ENCODE data around the gene NHLRC1. TPM values are rescaled to one million over a fixed set of nuclear protein-coding genes. Genes with fewer than 3 reads are reported as not detected.

NHLRC1 gene
- total and polyA plus RNA-seq, 9 of the 15 experiments (the other 6 are each of a cell fraction or from before 2014, with no cell fraction given) = not detected

DNA sequence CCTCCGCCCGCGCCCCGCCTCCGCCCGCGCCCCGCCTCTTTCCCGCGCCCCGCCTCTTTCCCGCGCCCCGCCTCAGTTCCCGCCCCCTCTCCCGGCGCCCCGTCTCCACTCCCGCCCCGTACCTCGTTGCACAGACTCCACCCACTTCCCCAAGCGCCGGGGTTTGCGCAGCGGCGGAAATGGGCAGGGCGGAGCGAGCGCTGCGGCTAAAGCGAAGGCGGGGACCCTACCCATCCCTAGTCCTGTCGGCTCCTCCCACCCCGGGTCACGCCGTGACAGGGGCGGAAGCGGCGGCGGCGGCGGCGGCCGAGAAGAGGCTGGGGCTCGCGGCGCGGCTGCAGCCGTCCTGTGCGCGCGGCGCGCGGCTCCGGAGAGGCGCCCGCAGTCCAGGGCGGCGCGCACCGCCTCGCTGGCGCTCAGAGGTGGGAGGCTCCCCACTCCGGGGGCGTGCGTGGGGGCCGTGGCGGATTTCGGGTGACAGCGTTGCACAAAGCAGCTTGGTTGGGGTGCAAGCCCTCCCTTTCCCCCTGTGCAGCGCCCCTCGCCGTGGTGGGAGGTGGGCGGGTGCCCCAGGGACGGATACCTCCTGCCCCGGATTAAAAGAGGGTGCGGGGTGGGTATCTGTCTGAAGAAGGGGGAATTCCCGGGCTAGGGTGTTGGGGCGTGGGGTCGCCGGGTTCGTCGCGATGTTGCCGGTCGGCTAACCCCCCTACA is 32.8 kb upstream of the NHLRC1 start, which contains the start of gene KDM1B (continued):
- TF ChIP-seq, protein P1, sequence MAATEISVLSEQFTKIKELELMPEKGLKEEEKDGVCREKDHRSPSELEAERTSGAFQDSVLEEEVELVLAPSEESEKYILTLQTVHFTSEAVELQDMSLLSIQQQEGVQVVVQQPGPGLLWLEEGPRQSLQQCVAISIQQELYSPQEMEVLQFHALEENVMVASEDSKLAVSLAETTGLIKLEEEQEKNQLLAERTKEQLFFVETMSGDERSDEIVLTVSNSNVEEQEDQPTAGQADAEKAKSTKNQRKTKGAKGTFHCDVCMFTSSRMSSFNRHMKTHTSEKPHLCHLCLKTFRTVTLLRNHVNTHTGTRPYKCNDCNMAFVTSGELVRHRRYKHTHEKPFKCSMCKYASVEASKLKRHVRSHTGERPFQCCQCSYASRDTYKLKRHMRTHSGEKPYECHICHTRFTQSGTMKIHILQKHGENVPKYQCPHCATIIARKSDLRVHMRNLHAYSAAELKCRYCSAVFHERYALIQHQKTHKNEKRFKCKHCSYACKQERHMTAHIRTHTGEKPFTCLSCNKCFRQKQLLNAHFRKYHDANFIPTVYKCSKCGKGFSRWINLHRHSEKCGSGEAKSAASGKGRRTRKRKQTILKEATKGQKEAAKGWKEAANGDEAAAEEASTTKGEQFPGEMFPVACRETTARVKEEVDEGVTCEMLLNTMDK (IDR thresholded peaks at IDR 0.05; ENCODE audit: borderline replicate concordance, insufficient read depth, low read depth, low read length, poor library complexity, severe bottlenecking) = no peak
- TF ChIP-seq, protein P2, sequence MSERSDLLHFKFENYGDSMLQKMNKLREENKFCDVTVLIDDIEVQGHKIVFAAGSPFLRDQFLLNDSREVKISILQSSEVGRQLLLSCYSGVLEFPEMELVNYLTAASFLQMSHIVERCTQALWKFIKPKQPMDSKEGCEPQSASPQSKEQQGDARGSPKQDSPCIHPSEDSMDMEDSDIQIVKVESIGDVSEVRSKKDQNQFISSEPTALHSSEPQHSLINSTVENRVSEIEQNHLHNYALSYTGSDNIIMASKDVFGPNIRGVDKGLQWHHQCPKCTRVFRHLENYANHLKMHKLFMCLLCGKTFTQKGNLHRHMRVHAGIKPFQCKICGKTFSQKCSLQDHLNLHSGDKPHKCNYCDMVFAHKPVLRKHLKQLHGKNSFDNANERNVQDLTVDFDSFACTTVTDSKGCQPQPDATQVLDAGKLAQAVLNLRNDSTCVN (CRISPR knock-in tag; IDR thresholded peaks at IDR 0.05) = no peak
- TF ChIP-seq, protein P3, sequence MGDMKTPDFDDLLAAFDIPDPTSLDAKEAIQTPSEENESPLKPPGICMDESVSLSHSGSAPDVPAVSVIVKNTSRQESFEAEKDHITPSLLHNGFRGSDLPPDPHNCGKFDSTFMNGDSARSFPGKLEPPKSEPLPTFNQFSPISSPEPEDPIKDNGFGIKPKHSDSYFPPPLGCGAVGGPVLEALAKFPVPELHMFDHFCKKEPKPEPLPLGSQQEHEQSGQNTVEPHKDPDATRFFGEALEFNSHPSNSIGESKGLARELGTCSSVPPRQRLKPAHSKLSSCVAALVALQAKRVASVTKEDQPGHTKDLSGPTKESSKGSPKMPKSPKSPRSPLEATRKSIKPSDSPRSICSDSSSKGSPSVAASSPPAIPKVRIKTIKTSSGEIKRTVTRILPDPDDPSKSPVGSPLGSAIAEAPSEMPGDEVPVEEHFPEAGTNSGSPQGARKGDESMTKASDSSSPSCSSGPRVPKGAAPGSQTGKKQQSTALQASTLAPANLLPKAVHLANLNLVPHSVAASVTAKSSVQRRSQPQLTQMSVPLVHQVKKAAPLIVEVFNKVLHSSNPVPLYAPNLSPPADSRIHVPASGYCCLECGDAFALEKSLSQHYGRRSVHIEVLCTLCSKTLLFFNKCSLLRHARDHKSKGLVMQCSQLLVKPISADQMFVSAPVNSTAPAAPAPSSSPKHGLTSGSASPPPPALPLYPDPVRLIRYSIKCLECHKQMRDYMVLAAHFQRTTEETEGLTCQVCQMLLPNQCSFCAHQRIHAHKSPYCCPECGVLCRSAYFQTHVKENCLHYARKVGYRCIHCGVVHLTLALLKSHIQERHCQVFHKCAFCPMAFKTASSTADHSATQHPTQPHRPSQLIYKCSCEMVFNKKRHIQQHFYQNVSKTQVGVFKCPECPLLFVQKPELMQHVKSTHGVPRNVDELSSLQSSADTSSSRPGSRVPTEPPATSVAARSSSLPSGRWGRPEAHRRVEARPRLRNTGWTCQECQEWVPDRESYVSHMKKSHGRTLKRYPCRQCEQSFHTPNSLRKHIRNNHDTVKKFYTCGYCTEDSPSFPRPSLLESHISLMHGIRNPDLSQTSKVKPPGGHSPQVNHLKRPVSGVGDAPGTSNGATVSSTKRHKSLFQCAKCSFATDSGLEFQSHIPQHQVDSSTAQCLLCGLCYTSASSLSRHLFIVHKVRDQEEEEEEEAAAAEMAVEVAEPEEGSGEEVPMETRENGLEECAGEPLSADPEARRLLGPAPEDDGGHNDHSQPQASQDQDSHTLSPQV (IDR thresholded peaks at IDR 0.05) = no peak
- TF ChIP-seq KLF6 (CRISPR knock-in tag; IDR thresholded peaks at IDR 0.05; ENCODE audit: borderline replicate concordance) = no peak
- TF ChIP-seq, protein P4, sequence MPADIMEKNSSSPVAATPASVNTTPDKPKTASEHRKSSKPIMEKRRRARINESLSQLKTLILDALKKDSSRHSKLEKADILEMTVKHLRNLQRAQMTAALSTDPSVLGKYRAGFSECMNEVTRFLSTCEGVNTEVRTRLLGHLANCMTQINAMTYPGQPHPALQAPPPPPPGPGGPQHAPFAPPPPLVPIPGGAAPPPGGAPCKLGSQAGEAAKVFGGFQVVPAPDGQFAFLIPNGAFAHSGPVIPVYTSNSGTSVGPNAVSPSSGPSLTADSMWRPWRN (IDR thresholded peaks at IDR 0.05; ENCODE audit: low read depth) = no peak
- TF ChIP-seq, protein P5, sequence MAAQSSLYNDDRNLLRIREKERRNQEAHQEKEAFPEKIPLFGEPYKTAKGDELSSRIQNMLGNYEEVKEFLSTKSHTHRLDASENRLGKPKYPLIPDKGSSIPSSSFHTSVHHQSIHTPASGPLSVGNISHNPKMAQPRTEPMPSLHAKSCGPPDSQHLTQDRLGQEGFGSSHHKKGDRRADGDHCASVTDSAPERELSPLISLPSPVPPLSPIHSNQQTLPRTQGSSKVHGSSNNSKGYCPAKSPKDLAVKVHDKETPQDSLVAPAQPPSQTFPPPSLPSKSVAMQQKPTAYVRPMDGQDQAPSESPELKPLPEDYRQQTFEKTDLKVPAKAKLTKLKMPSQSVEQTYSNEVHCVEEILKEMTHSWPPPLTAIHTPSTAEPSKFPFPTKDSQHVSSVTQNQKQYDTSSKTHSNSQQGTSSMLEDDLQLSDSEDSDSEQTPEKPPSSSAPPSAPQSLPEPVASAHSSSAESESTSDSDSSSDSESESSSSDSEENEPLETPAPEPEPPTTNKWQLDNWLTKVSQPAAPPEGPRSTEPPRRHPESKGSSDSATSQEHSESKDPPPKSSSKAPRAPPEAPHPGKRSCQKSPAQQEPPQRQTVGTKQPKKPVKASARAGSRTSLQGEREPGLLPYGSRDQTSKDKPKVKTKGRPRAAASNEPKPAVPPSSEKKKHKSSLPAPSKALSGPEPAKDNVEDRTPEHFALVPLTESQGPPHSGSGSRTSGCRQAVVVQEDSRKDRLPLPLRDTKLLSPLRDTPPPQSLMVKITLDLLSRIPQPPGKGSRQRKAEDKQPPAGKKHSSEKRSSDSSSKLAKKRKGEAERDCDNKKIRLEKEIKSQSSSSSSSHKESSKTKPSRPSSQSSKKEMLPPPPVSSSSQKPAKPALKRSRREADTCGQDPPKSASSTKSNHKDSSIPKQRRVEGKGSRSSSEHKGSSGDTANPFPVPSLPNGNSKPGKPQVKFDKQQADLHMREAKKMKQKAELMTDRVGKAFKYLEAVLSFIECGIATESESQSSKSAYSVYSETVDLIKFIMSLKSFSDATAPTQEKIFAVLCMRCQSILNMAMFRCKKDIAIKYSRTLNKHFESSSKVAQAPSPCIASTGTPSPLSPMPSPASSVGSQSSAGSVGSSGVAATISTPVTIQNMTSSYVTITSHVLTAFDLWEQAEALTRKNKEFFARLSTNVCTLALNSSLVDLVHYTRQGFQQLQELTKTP (IDR thresholded peaks at IDR 0.05; ENCODE audit: low read depth in 1 of 2, partially characterized antibody in 2 of 2) = no peak
- TF ChIP-seq, protein P6, sequence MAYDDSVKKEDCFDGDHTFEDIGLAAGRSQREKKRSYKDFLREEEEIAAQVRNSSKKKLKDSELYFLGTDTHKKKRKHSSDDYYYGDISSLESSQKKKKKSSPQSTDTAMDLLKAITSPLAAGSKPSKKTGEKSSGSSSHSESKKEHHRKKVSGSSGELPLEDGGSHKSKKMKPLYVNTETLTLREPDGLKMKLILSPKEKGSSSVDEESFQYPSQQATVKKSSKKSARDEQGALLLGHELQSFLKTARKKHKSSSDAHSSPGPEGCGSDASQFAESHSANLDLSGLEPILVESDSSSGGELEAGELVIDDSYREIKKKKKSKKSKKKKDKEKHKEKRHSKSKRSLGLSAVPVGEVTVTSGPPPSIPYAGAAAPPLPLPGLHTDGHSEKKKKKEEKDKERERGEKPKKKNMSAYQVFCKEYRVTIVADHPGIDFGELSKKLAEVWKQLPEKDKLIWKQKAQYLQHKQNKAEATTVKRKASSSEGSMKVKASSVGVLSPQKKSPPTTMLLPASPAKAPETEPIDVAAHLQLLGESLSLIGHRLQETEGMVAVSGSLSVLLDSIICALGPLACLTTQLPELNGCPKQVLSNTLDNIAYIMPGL (CRISPR knock-in tag; IDR thresholded peaks at IDR 0.05) = no peak
- TF ChIP-seq BRD9 (IDR thresholded peaks at IDR 0.05; ENCODE audit: low read depth, partially characterized antibody) = no peak
- no peak for TF ChIP-seq YY1 (IDR thresholded peaks at IDR 0.05; ENCODE audit: borderline replicate concordance in 1 of 3, control insufficient read depth in 1 of 3, extremely low read depth in 1 of 3, insufficient read depth in 3 of 3, insufficient read length in 1 of 3, insufficient replicate concordance in 2 of 3, low read depth in 1 of 3, low read length in 2 of 3)

Data from K562 (cell line).